ENCODE results near the gene BTBD17. TPM values are rescaled to one million over a fixed set of nuclear protein-coding genes. Genes with fewer than 3 reads are reported as not detected.

BTBD17 gene
- total RNA-seq, 1 donor from 2014 or later: not detected

DNA sequence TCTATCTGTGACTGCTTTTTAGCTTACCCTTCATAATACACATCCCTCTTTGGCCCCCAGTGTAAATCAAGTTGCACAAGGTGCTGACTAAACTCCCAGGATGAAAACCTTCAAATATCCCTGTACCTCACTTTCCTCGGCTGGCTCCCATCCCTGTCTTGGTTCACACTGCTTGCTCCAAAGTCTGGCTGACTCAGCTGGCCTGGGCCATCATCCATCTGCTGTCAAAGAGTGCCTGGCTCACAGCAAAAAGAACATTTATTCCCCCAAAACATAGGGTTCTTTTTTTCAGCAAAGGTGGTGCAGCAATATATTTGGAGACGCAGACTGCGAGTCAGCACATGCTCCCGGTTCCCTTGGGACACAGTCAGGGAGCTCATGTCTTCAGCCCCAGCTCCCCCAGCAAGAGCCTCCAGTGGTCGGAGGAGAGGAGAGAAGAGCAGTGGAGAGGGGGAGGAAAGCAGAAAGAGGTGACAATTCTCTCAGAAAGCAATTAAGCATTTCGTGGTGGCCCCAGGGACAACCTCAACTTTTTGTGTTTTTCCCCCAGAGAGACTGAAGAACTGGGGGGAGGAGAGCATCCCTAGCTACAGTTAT lies 31.8 kb upstream of the BTBD17 start:
- Mint-ChIP-seq H3K36me3 (ENCODE audit: low read depth) (no peaks in the 10 kb centered on the region), H3K27me3 (peaks cover 7% of the 10 kb centered on the region), H3K4me1 (no peaks in the 10 kb centered on the region), H3K4me3 (no peak overlapping the region), H3K27ac (no peak overlapping the region), H3K9me3 (no peaks in the 10 kb centered on the region)
- intact Hi-C loops (cut with micrococcal nuclease): no loop called here
- no peak for DNase-seq

DNA sequence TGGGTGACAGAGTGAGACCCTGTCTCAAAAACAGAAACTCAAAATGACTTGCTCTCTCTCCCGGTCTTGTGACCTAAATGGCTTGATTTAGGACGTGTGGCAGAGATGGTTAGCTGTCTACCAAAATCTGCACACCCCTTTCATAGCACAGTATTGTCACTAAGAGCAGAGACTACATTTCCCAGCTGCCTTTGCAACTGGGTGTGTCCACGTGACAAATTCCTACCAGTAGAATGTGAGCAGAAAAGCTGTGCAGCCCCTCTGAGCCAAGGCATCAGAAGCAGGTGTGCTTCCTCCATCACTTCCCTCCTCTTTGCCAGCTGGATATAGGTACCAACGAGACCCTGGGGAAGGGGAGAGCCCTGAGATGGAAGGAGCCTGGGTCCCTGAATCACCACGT lies 31.2 kb upstream of the BTBD17 start:
- intact Hi-C loops (cut with micrococcal nuclease): no loop called here
- H3K9me3 Mint-ChIP-seq: no peaks in the 10 kb centered on the region
- H3K4me1 Mint-ChIP-seq: no peaks in the 10 kb centered on the region

DNA sequence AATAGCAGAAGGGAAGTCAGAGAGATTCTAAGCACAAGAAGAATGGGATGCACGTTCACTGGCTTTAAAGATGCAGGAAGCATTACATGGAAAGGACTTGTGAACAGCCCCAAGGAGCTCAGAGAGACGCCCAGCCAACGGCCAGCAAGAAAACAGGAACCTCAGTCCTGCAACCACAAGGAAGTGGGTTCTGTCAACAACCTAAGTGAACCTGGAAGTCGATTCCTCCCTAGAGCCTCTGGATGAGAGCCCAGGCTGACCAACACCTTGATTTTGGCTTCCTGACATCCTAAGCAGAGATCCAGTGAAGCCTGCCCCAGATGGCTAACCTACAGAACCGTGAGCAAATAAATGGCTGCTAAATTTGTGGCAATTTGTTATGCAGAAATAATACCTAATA lies 30.1 kb upstream of the BTBD17 start:
- Mint-ChIP-seq H3K9me3 (no peaks in the 10 kb centered on the region), H3K27ac (no peak overlapping the region), H3K36me3 (ENCODE audit: low read depth) (no peaks in the 10 kb centered on the region), H3K4me1 (no peaks in the 10 kb centered on the region), H3K4me3 (no peak overlapping the region), H3K27me3 (peaks cover 7% of the 10 kb centered on the region)
- no peak for DNase-seq
- intact Hi-C loops (cut with micrococcal nuclease): no loop called here

More for the DNA sequence above, 31.2 kb upstream of the BTBD17 start:
- Mint-ChIP-seq H3K27ac (no peak overlapping the region), H3K36me3 (ENCODE audit: low read depth) (no peaks in the 10 kb centered on the region), H3K27me3 (peaks cover 7% of the 10 kb centered on the region), H3K4me3 (no peak overlapping the region)
- DNase-seq: no peak

DNA sequence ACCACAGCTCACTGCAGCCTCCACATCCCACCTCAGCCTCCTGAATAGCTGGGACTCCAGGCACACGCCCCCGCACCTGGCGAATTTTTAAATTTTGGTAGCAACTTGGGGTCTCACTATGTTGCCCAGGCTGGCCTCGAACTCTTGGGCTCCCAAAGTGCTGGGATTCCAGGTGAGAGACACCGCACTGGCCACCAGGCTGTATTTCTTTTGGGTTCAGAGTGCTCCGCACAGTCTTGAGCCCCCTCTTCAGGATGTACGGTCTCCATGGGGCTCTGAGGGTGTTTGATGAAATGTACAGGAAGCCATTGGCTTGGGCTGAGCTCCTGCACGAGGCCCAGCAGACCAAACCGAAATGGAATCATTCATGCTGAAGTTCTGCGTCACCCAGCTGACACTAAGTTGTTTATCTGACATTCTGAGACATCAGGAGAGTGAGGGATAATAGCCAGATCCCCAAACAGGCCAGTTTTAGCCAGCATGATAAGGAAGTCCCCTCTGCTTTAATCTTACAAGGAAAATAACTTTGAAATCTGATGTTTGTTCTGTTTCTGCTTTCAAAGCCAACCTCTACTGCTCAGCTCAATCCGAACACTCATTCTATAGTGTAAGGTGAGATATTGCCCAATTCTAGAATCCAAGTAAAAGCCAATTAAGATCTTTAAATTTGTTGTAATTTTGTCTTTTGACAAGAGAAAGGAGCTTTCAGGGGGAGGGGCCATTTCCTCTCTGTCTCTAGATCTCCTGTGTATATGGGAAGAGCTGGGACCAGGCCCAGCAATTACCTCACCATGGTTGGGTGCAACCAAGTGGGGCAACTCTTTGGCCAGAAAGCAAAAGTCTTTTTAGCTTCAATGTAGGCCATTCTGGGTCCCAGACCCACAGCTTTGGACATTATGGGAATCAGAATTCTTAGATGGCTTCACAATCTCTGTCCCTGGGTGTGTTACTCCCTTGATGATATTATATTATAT lies 29.3 kb upstream of the BTBD17 start:
- intact Hi-C loops (cut with micrococcal nuclease): no loop called here
- Mint-ChIP-seq H3K9me3 (no peaks in the 10 kb centered on the region), H3K4me3 (no peak overlapping the region), H3K4me1 (no peaks in the 10 kb centered on the region), H3K36me3 (ENCODE audit: low read depth) (no peaks in the 10 kb centered on the region), H3K27me3 (peaks cover 7% of the 10 kb centered on the region), H3K27ac (no peak overlapping the region)
- no peak for DNase-seq

DNA sequence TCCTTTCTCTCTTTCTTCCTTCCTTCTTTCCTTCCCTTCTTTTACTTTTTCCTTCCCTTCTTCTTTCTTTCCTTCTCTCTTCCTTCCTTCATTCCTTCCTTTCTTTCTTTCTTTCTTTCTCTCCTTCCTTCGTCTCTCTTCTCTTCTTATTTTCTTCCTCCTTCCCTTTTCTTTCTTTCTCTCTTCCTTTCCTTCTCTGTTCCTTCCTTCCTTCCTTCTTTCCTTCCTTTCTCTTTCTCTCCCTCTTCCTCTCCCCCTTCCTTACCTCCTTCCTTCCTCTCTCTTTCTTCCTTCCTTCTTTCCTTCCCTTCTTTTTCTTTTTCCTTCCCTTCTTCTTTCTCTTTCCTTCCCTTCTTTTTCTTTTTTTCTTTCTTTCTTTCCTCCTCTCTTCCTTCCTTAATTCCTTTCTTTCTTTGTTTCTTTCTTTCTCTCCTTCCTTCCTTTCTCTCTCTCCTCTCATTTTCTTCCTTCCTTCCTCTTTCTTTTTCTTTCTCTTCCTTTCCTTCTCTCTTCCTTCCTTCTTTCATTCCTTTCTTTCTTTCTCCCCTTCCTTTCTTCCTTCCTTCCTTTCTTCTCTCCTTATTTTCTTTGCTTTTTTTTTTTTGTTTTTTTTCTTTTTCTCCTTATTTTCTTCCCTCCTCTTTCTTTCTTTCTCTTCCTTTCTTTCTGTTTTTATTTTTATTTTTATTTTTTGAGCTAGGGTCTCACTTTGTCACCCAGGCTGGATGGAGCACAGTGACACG lies 28.4 kb upstream of the BTBD17 start:
- H3K9me3 Mint-ChIP-seq: no peaks in the 10 kb centered on the region
- H3K27me3 Mint-ChIP-seq: peaks cover 7% of the 10 kb centered on the region
- H3K4me3 Mint-ChIP-seq: no peak overlapping the region
- H3K36me3 Mint-ChIP-seq (ENCODE audit: low read depth): no peaks in the 10 kb centered on the region
- no peak overlapping the region for H3K27ac Mint-ChIP-seq
- intact Hi-C loops (cut with micrococcal nuclease): no loop called here
- DNase-seq: no peak
- H3K4me1 Mint-ChIP-seq: no peaks in the 10 kb centered on the region

DNA sequence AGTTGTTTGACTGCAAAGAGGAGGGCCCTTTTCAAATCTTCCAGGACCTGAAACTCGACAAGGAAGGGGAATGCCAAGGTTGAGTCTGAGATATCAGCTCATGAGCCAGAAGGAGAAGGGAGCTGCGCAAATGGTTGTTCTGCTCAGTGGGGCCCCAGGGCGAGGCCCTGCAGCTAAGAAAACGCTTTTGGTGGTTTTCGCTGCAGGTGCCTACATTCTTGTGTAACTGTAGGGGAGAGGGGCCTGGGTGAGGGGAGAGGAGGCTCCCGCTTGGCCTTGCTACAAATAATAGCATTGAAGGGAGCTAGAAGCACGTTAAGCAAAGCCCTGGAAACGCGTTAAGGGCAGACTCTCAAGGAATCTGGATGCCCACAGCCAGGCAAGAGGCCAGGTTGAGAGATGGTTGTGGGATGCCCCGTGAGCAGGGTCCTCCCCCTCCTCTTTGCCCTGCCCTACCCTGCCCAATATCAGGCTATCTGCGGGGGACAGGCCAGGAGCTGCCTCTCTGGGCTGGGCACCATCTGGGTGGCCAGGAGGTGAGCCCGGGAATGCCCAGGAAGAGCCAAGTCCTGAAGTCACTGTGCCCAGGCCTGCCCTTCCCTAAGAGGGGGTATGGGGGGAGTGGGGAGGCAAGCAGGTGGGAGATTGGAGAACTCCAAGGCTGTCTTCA lies 27.6 kb upstream of the BTBD17 start:
- intact Hi-C loops (cut with micrococcal nuclease): no loop called here
- no peaks in the 10 kb centered on the region for H3K36me3 Mint-ChIP-seq (ENCODE audit: low read depth)

DNA sequence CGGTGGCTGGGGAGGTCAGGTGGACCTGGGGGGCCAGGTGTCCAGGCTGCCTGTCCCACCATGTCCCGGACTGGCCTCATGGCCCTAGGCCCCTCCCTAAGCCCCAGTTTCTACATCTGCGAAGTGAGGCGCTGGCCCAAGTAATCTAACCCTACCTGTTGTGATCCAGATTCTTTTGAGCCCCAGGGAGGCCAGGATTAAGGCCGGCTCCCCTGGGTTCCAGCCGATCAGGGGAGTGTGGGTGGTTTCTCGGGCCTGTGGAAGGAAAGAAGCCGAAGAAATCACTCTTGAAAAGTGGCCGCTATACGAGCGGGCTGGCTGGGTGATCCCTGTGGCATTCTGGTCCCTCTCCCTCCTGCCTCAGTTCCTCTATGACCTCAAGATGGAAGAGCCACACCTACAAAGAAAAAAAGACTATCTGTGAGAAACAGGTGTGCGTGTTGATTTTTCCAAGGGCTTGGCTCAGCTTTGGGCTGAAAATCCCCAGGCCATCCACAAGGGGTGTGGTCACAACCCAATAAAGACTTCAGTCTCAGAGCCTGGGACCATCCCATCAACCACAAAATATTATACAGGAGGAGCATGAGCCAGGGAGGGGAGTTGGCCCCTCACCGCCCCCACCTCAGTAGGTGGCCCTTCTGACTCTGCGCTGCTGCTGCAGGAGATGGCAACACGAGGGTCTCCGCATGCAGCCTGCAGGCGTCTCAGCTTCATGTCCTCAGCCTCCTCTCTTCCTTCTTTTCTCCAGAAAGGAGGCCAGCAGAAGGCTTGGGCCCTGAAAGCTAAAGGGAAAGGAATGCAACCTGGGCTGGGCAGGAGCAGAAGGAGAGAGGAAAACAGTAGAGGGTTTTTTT lies 25.9 kb upstream of the BTBD17 start:
- no peak for DNase-seq
- Mint-ChIP-seq H3K36me3 (ENCODE audit: low read depth) (no peaks in the 10 kb centered on the region), H3K27me3 (peaks cover 11% of the 10 kb centered on the region), H3K27ac (no peak overlapping the region), H3K4me3 (no peak overlapping the region), H3K9me3 (no peaks in the 10 kb centered on the region), H3K4me1 (no peaks in the 10 kb centered on the region)
- intact Hi-C loops (cut with micrococcal nuclease): no loop called here

More for the DNA sequence above, 27.6 kb upstream of the BTBD17 start:
- Mint-ChIP-seq H3K4me1 (no peaks in the 10 kb centered on the region), H3K27ac (no peak overlapping the region), H3K4me3 (no peak overlapping the region), H3K27me3 (peaks cover 11% of the 10 kb centered on the region), H3K9me3 (no peaks in the 10 kb centered on the region)
- DNase-seq: no peak

DNA sequence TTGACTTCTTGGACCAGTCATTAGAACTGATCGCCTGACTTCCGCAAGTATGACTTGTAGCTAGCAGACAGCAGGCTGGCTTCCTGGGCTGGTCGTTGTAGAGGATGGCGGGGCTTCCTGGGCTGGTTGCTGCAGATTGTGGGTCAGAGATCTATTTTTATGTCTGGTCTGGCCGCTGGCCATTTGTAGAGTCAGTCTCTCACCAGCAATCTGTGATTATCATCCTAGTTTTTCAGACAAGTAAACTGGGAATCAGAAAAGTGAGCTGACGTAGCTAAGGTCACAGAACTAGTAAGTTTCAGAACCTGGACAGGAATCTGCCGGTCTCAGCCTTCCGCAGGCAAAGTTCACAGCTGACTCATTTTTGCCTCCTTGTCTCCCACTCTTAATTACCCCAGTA lies 24.7 kb upstream of the BTBD17 start:
- Mint-ChIP-seq H3K4me1 (no peaks in the 10 kb centered on the region), H3K4me3 (no peak overlapping the region), H3K27ac (no peak overlapping the region), H3K36me3 (ENCODE audit: low read depth) (no peaks in the 10 kb centered on the region), H3K27me3 (peaks cover 11% of the 10 kb centered on the region), H3K9me3 (no peaks in the 10 kb centered on the region)
- DNase-seq: no peak
- intact Hi-C loops (cut with micrococcal nuclease): no loop called here

DNA sequence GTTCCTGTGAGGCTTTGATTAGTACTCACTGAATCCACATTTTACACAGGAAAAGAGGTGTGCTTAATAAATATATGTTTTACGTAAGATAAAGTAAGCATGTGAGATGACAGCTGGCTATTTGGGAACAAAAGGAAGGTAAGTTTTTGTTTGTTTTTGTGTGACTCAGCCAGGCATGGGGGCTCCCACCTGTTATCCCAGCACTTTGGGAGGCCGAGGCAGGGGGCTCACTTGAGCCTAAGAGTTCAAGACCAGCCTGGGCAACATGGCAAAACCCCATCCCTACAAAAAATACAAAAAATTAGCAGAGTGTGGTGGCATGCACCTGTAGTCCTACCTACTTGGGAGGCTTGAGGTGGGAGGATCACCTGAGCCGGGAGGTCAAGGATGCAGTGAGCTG lies 23.5 kb upstream of the BTBD17 start:
- no peak for DNase-seq
- Mint-ChIP-seq H3K4me3 (no peak overlapping the region), H3K4me1 (peaks cover 3% of the 10 kb centered on the region), H3K27me3 (peaks cover 10% of the 10 kb centered on the region), H3K36me3 (ENCODE audit: low read depth) (no peaks in the 10 kb centered on the region), H3K9me3 (no peaks in the 10 kb centered on the region), H3K27ac (no peak overlapping the region)
- intact Hi-C loops (cut with micrococcal nuclease): no loop called here

DNA sequence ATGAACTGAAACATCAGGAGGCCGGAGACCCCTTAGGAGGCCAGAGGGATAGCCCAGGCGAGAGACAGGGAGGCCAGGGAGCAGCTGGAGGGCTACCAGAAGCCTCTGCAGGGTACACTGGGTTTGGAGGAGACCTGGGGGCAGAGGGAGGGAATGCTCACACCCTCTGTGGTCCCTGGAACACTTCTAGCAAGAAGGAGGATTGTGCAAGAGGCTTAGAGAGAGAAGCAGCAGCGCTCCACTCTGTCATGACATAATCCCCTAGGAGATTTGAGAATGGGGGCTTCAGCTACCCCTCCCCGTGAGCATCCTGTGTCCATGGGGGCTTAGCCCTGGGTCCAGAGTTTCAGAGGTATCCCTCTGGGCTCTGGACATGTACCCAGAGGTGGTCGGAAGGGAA lies 21.5 kb upstream of the BTBD17 start:
- Mint-ChIP-seq H3K9me3 (no peaks in the 10 kb centered on the region), H3K4me3 (no peak overlapping the region), H3K27me3 (peaks cover 5% of the 10 kb centered on the region), H3K27ac (no peak overlapping the region), H3K36me3 (ENCODE audit: low read depth) (no peaks in the 10 kb centered on the region), H3K4me1 (peaks cover 3% of the 10 kb centered on the region)
- DNase-seq: no peak
- intact Hi-C loops (cut with micrococcal nuclease): no loop called here

DNA sequence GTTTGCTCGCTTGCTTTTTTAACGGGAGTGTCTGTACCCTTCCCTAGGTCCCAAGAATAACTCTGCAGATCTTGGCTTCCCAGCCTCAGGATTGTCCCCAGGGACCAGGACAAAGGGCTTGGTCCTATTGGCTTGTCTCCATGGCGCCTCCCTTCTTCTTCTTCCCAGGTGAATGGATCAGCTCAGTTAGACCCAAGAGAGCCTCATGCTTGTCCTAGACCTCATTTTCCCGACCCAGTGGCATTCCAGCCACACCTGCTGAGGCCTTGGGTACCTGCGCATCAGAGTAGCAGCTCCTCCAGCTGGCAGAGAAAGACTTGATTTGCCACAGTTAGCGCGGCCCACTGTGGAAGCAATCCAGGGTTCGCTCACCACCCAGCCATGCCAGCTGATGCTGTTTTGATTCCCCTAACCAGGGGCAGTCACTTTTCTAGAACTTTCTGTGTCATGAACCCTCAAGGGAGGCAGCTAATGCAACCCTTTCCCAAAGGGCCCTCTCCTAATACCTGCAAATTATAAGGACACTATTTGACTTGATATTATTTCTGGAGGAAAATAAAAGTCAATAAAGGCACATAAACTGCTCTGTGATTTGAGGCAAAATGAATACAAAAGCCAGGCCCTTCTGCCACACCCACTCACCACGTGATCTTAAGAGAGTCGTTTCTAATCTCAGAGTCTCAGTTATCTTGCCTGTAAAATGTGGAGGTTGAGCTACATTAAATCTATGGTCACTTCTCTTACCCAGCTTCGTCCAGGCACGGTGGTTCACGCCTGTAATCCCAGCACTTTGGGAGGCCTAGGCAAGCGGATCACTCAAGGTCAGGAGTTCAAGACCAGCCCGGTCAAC lies 19.5 kb upstream of the BTBD17 start:
- H3K4me3 Mint-ChIP-seq: no peak overlapping the region
- peaks cover 3% of the 10 kb centered on the region for H3K4me1 Mint-ChIP-seq
- no peak overlapping the region for H3K27ac Mint-ChIP-seq
- no peaks in the 10 kb centered on the region for H3K9me3 Mint-ChIP-seq
- intact Hi-C loops (cut with micrococcal nuclease): no loop called here
- DNase-seq: no peak
- H3K36me3 Mint-ChIP-seq (ENCODE audit: low read depth): no peaks in the 10 kb centered on the region
- H3K27me3 Mint-ChIP-seq: peaks cover 5% of the 10 kb centered on the region

DNA sequence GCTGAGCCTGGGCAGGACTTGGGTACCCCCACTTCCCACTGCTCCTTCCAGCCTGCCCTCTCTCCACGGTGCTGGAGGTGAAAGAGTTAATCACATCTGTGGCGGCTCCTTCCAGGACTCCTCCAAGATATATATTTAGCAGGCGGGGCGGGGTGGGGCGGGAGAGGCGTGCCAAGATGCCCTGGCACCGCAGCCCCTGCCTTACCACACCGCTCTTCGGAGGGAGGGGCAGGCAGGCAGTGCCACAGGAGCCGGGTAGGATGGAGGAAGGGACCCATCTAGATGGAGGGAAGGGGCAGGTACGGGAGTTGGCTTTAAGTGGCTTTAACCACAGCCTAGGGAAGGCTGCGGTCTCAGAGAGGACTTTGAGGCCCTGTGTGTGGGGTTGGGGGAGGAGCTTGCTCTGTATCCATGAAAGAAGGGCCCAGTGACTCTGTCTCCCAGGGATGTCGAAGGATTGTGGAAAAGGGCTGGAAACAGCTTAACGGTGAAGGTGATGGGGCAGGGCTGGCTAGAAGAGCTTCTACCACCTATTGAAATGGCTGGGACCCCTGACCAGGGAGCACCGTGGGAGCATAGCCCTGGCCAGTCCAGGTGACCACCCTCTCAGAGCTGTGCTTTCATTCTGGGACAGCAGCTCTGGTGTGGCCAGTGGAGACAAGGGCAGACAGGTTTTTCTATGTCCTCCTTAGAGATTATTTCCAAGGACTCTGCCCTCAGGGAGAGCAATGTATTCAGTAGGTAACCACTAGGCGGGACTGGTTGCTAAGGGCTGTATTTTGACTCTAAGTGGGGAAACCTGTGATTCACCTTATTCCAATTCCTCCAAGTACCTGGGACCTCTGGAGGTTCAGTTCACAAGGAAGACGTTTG lies 18.7 kb upstream of the BTBD17 start:
- H3K36me3 Mint-ChIP-seq (ENCODE audit: low read depth): no peaks in the 10 kb centered on the region
- no peak for DNase-seq
- peaks cover 5% of the 10 kb centered on the region for H3K27me3 Mint-ChIP-seq
- H3K27ac Mint-ChIP-seq: no peak overlapping the region
- H3K4me3 Mint-ChIP-seq: no peak overlapping the region
- H3K4me1 Mint-ChIP-seq: peaks cover 3% of the 10 kb centered on the region
- intact Hi-C loops (cut with micrococcal nuclease): no loop called here
- no peaks in the 10 kb centered on the region for H3K9me3 Mint-ChIP-seq

All from activated CD4-positive, alpha-beta T cell treated with anti-CD3 and anti-CD28 coated beads, Interleukin-2, amount 10 ng/mL, durations not matched to agents 24 days and 14 days (primary cell).